ENCODE results near the gene IMPG2.

IMPG2 gene

DNA sequence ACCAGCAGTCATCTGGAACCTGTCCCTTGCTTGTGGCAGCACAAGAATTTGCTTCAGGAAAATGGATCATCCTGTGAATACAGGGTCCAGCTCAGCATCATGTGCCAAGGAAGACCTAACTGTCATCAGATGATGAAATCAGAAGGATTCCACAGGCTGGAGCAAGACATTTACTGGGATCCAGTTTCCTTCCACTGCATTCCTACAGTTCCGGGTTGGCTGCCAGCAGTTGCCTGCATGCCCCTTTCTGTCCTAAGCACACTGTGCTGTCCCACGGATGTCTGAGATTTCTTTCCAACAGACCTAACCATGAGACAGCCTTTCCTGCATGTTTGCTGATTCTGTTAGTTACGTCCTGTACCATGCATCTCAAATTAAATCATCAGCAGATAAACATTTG lies 140.7 kb downstream of the IMPG2 start:
- in situ Hi-C loops (cut with HindIII; ENCODE audit: low sequenced_read_pairs) = no loop called here
- no peak overlapping the region for H3K4me3 ChIP-seq (ENCODE audit: low read depth, low read length)
- no peak for DNase-seq (ENCODE audit: low read depth, low spot score)
- TF ChIP-seq, protein P1, sequence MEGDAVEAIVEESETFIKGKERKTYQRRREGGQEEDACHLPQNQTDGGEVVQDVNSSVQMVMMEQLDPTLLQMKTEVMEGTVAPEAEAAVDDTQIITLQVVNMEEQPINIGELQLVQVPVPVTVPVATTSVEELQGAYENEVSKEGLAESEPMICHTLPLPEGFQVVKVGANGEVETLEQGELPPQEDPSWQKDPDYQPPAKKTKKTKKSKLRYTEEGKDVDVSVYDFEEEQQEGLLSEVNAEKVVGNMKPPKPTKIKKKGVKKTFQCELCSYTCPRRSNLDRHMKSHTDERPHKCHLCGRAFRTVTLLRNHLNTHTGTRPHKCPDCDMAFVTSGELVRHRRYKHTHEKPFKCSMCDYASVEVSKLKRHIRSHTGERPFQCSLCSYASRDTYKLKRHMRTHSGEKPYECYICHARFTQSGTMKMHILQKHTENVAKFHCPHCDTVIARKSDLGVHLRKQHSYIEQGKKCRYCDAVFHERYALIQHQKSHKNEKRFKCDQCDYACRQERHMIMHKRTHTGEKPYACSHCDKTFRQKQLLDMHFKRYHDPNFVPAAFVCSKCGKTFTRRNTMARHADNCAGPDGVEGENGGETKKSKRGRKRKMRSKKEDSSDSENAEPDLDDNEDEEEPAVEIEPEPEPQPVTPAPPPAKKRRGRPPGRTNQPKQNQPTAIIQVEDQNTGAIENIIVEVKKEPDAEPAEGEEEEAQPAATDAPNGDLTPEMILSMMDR (IDR thresholded peaks at IDR 0.05; ENCODE audit: low read depth, low read length) = no peak

DNA sequence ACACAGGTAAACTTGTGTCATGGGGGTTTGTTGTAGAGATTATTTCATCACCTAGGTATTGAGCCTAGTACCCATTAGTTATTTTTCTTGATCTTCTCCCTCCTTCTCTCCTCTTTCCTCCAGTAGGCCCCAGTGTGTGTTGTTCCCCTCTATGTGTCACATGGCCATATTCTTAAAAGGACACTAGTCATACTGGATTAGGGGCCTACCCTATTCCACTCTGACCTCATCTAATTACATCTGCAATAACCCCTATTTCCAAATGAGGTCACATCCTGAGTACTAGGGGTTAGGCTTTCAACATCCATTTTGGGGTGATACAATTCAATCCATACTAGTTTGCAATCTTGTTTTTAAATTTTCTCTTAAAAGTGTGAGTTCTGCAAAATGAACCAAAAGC lies 142.8 kb downstream of the IMPG2 start:
- DNase-seq (ENCODE audit: low read depth, low spot score) = no peak
- TF ChIP-seq, protein P1 (IDR thresholded peaks at IDR 0.05; ENCODE audit: low read depth, low read length) = no peak
- in situ Hi-C loops (cut with HindIII; ENCODE audit: low sequenced_read_pairs) = no loop called here
- H3K4me3 ChIP-seq (ENCODE audit: low read depth, low read length) = no peak overlapping the region

Data from astrocyte of the spinal cord (primary cell).